Panc1 (cell line): ENCODE results near the gene ARHGEF7.

ENCODE experiments used
- SIN3A ChIP-seq: IDR thresholded peaks from 2 replicates; pipeline ENCODE4 v1.6.1; 2012; ENCODE audit warnings: low read depth, mild to moderate bottlenecking, low read length, moderate library complexity, borderline replicate concordance; ENCODE audit not compliant: insufficient read depth
- TF ChIP-seq, protein P1 (sequence below): fragments of 450-650 bp; IDR thresholded peaks from 2 replicates; pipeline ENCODE4 v1.5.1; 2017; ENCODE audit warnings: mild to moderate bottlenecking

GRCh38 chr13:111243981-111244380, 128.9 kb downstream of the ARHGEF7 start:
- TF ChIP-seq, protein P1, sequence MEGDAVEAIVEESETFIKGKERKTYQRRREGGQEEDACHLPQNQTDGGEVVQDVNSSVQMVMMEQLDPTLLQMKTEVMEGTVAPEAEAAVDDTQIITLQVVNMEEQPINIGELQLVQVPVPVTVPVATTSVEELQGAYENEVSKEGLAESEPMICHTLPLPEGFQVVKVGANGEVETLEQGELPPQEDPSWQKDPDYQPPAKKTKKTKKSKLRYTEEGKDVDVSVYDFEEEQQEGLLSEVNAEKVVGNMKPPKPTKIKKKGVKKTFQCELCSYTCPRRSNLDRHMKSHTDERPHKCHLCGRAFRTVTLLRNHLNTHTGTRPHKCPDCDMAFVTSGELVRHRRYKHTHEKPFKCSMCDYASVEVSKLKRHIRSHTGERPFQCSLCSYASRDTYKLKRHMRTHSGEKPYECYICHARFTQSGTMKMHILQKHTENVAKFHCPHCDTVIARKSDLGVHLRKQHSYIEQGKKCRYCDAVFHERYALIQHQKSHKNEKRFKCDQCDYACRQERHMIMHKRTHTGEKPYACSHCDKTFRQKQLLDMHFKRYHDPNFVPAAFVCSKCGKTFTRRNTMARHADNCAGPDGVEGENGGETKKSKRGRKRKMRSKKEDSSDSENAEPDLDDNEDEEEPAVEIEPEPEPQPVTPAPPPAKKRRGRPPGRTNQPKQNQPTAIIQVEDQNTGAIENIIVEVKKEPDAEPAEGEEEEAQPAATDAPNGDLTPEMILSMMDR = no peak
- no peak for TF ChIP-seq SIN3A
